ENCODE results near the gene PLAC9.

Gene PLAC9

DNA sequence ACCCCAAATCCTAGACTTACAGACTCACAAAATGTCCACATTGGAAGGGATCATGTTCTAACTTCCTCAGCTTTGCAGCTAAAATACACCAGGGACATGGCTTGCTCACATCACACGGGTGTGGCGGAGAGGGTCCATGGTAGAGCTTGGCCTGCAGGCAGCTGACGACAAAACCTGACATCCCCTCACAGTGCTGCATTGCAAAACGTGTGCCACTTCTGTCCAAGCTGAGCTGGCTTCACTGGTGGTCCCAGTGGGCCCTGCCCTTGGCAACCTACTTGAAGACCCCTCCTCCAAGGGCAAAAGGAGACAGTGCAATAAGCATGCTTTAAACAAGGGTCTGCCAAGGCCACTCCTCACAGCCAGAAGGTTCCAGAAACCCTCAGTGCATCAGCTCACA, 50.9 kb downstream of the PLAC9 start:
- no peak for DNase-seq (ENCODE audit: low read depth in 1 of 2, low spot score in 1 of 2)
- no peak for TF ChIP-seq JUND (IDR thresholded peaks at IDR 0.05; ENCODE audit: low read depth)
- in situ Hi-C loops (cut with HindIII; ENCODE audit: low pct_unique_long_range_greater_than_20kb, low sequenced_read_pairs), result no loop called here

DNA sequence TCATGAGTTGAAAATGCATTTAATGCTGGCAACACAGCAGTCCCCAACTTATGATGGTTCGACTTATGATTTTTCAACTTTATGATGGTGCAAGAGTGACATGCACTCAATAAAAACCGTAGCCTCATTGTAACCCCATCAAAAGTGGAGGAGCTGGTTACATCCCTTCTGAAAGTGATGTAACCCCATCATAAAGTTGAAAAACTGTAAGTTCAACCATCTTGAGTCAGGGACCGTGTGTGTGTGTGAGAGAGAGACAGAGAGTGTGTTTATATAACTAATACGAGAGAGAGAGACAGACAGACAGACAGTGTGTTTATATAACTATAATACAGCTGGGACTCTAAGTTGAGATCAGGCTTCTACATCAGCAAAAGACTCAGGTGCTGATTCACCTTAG, 51.8 kb downstream of the PLAC9 start:
- TF ChIP-seq JUND (IDR thresholded peaks at IDR 0.05; ENCODE audit: low read depth), result no peak
- in situ Hi-C loops (cut with HindIII; ENCODE audit: low pct_unique_long_range_greater_than_20kb, low sequenced_read_pairs), result no loop called here
- DNase-seq (ENCODE audit: low read depth in 1 of 2, low spot score in 1 of 2), result no peak

DNA sequence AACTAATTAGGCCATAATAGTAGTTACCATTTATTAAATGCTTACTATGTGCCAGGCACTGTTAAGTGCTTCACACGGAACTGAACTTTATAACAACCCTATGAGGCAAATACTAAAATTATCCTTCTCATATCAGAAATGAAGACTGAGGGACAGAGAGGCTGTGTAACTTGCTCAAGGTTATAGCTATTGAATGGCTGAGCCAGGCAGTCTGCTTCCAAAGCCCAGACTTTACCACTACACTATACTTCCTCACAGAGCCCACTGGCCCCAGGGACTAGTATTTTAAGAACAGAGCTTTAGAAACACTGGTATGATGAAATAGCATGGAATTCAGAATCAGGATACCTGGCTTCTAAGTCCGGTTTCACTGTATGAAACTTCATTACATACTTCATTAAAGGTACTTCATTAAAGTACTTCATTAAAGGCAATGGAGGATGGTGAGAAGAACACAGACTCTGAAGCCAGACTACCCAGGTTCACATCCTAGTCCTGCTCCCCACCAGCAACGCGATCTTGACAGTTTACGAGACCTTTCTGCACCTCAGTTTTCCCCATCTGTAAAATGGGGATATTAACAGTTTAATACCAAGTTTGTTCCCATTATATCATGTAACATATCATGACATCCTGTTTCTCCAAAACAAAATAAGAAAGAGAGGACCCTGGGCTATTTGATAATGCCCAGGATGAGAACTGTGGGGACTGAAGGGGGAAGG, 53.2 kb downstream of the PLAC9 start:
- in situ Hi-C loops (cut with HindIII; ENCODE audit: low pct_unique_long_range_greater_than_20kb, low sequenced_read_pairs), result no loop called here
- no peak for DNase-seq (ENCODE audit: low read depth in 1 of 2, low spot score in 1 of 2)
- no peak for TF ChIP-seq JUND (IDR thresholded peaks at IDR 0.05; ENCODE audit: low read depth)

DNA sequence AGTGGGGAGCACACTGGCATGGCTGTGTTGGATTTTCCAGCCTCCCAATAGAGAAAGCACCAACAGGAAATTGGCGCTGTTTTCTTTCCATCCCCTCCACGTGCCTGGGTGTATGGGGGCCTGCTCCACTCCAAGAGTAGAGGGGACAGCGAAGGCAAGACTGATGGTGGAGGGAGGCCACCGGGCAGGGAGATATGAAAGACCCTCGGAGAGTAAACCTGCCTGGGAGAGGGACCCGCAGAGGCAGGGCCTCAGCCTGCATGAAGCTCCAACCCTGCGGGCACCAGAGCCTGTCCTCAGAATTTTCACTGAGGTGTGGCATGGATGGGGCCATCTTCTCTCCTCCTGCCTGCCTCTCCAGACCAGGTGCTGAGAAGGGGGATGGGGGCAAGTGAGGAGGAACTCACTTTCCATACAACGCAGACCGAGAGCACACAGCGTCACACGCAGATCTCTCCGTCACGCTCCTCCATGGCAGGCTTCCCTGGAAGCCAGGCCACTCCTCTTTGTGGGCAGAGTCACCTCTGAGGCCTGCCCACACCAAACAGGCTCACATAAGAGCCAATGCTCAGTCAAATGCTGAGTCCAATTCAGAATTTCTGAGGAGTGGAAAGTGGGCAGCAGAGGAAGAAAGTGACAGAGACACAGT, 54.0 kb downstream of the PLAC9 start:
- no peak for TF ChIP-seq JUND (IDR thresholded peaks at IDR 0.05; ENCODE audit: low read depth)
- no peak for DNase-seq (ENCODE audit: low read depth in 1 of 2, low spot score in 1 of 2)
- in situ Hi-C loops (cut with HindIII; ENCODE audit: low pct_unique_long_range_greater_than_20kb, low sequenced_read_pairs), result no loop called here

DNA sequence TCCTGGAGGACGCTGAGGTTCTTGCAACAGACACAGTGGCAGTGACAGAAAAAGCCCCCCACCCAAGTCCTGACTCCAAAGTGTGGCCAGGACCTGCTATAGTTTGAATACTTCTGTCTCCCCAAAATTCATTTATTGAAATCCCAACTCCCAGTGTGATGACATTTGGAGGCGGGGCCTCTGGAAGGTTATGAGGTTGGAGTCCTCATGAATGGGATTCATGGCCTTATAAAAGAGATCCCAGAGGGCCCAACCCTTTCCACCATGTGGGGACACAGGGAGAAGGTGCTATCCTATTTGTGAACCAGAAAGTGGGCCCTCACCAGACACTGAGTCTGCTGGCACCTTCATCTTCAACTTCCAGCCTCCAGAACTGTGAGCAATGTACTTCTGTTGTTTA, 54.5 kb downstream of the PLAC9 start:
- DNase-seq (ENCODE audit: low read depth in 1 of 2, low spot score in 1 of 2), result no peak
- TF ChIP-seq JUND (IDR thresholded peaks at IDR 0.05; ENCODE audit: low read depth), result no peak

GRCh38 chr10:80187465-80188409, 55.2 kb downstream of the PLAC9 start:
- in situ Hi-C loops (cut with HindIII; ENCODE audit: low pct_unique_long_range_greater_than_20kb, low sequenced_read_pairs), result no loop called here
- DNase-seq (ENCODE audit: low read depth in 1 of 2, low spot score in 1 of 2), result no peak
- no peak for TF ChIP-seq JUND (IDR thresholded peaks at IDR 0.05; ENCODE audit: low read depth)

More for the DNA sequence above, 54.5 kb downstream of the PLAC9 start:
- in situ Hi-C loops (cut with HindIII; ENCODE audit: low pct_unique_long_range_greater_than_20kb, low sequenced_read_pairs), result no loop called here

DNA sequence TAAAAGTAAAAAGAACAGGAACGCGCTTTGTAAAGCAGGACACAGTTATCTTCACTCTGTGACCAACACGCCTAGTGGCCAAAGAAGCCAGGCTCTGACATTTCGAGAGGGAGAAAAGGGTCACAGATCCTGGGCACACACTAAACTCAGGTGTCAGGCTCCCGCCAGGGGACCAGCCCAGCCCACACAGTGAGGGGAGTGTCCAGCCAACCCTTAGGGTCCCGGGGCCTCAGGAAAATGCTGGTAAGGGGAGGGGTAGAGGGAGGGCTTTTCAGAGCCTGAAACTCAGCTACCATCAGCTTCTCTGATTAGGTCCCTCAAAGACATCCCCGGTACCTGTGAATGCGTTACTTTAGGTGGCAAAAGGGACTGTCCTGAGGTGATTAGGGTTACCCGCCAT, 56.2 kb downstream of the PLAC9 start:
- no peak for TF ChIP-seq JUND (IDR thresholded peaks at IDR 0.05; ENCODE audit: low read depth)
- DNase-seq (ENCODE audit: low read depth in 1 of 2, low spot score in 1 of 2), result no peak
- in situ Hi-C loops (cut with HindIII; ENCODE audit: low pct_unique_long_range_greater_than_20kb, low sequenced_read_pairs), result no loop called here

GRCh38 chr10:80191589-80192270, 59.2 kb downstream of the PLAC9 start:
- TF ChIP-seq JUND (IDR thresholded peaks at IDR 0.05; ENCODE audit: low read depth), result no peak
- no peak for DNase-seq (ENCODE audit: low read depth in 1 of 2, low spot score in 1 of 2)
- in situ Hi-C loops (cut with HindIII; ENCODE audit: low pct_unique_long_range_greater_than_20kb, low sequenced_read_pairs), result no loop called here

GRCh38 chr10:80192553-80192952, 60.0 kb downstream of the PLAC9 start:
- no peak for DNase-seq (ENCODE audit: low read depth in 1 of 2, low spot score in 1 of 2)
- no peak for TF ChIP-seq JUND (IDR thresholded peaks at IDR 0.05; ENCODE audit: low read depth)
- in situ Hi-C loops (cut with HindIII; ENCODE audit: low pct_unique_long_range_greater_than_20kb, low sequenced_read_pairs), result no loop called here

DNA sequence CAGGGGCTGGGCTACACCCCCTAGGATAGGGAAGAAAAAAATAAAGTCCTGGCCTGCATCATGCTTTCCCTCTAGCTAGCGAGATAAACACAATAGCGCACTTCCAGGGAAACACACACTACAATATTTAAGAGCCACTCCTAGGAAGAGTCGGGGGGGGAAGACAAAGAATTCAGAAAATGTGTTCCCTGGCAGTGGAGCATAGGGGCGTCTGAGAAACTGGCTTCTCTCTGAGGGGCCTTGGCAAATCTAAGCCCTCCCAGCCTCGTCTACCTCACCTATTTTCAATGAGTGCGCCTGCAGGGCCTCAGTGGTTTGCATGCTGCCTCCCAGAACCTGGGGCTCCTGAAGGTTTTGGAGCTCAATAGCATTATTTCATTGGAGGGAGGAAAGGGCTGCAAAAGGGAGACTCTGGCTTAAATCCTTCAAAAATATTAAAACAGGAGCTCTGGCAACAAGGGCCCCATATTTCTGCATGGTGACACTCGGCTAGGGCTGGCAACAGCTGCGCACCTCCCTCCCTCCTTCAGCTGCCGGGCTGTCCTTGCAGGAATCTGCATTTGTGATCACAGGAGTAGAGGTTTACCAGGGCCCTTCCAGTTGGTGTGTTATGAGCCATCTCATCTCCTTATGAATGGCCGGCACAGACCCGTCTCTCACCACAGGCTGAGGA, 62.0 kb downstream of the PLAC9 start:
- TF ChIP-seq JUND (IDR thresholded peaks at IDR 0.05; ENCODE audit: low read depth), result no peak
- DNase-seq (ENCODE audit: low read depth in 1 of 2, low spot score in 1 of 2), result no peak
- in situ Hi-C loops (cut with HindIII; ENCODE audit: low pct_unique_long_range_greater_than_20kb, low sequenced_read_pairs), result no loop called here
